Measurements from ENCODE around the gene CFAP74.

Gene CFAP74

GRCh38 chr1:1906185-1907097, 97.1 kb downstream of the CFAP74 start:
- Histone ChIP-seq H3K27ac (ENCODE audit: extremely low read depth, low read depth, low read length) (peak overlapping the region; percentile 82), H3K9me3 (ENCODE audit: control insufficient read depth, insufficient read depth, low read depth, low read length) (no peaks in the 10 kb centered on the region), H3K4me1 (ENCODE audit: control insufficient read depth, insufficient read depth, low read length) (no peaks in the 10 kb centered on the region; the same call in 1 of the 2 replicates), H3K4me3 (ENCODE audit: low read depth, low read length) (no peak overlapping the region), H3K36me3 (ENCODE audit: control insufficient read depth in 2 of 2, insufficient read depth in 1 of 2, low read length in 2 of 2) (no peaks in the 10 kb centered on the region)
- POLR2A ChIA-PET: interaction anchor here (0.7 to 1.9 kb wide), 3 partner anchors 10 to 48 kb away, joined by 3 to 9 read pairs (median 3); no protein-coding TSS in a partner anchor
- CTCF ChIA-PET: interaction anchor here (0.6 to 4.2 kb wide), 28 partner anchors 9 to 146 kb away, joined by 3 to 23 read pairs (median 4); no protein-coding TSS in a partner anchor
- TF ChIP-seq ZXDB (tag by site-specific recombination; IDR thresholded peaks at IDR 0.05) (peak; percentile 44; the same call in 1 of the 2 replicates), ZNF280D (tag by site-specific recombination; IDR thresholded peaks at IDR 0.05) (no peak), ZNF677 (tag by site-specific recombination; IDR thresholded peaks at IDR 0.05) (no peak), KLF7 (tag by site-specific recombination; IDR thresholded peaks at IDR 0.05; ENCODE audit: borderline replicate concordance) (no peak; the same call in 1 of the 2 replicates), ZNF449 (tag by site-specific recombination; IDR thresholded peaks at IDR 0.05) (peak; percentile 93), ZNF654 (tag by site-specific recombination; IDR thresholded peaks at IDR 0.05; ENCODE audit: low read depth) (peak; percentile 80), KLF8 (tag by site-specific recombination; IDR thresholded peaks at IDR 0.05) (peak; percentile 49; the same call in 1 of the 2 replicates), ZNF146 (tag by site-specific recombination; IDR thresholded peaks at IDR 0.05) (no peak), ZNF560 (tag by site-specific recombination; IDR thresholded peaks at IDR 0.05; ENCODE audit: borderline replicate concordance) (no peak), ZNF629 (tag by site-specific recombination; IDR thresholded peaks at IDR 0.05) (peak; percentile 34; the same call in 1 of the 2 replicates), PATZ1 (tag by site-specific recombination; IDR thresholded peaks at IDR 0.05) (0 out of 2 replicates have a peak, but pooled peaks have one; percentile 17), ZNF140 (tag by site-specific recombination; IDR thresholded peaks at IDR 0.05) (no peak), ZNF2 (tag by site-specific recombination; IDR thresholded peaks at IDR 0.05) (peak; percentile 83; the same call in 1 of the 2 replicates), ZBTB20 (tag by site-specific recombination; IDR thresholded peaks at IDR 0.05) (peak; percentile 45), ZNF585B (tag by site-specific recombination; IDR thresholded peaks at IDR 0.05) (0 out of 2 replicates have a peak, but pooled peaks have one; percentile 12), ZNF544 (tag by site-specific recombination; IDR thresholded peaks at IDR 0.05) (no peak), ZEB2 (tag by site-specific recombination; IDR thresholded peaks at IDR 0.05) (peak; percentile 46; the same call in 1 of the 2 replicates), ZNF530 (tag by site-specific recombination; IDR thresholded peaks at IDR 0.05; ENCODE audit: low read depth) (no peak), SCRT2 (tag by site-specific recombination; IDR thresholded peaks at IDR 0.05) (peak; percentile 18; the same call in 1 of the 2 replicates), ZNF391 (tag by site-specific recombination; IDR thresholded peaks at IDR 0.05; ENCODE audit: borderline replicate concordance, low read depth) (peak; percentile 45; the same call in 1 of the 2 replicates), ZNF211 (tag by site-specific recombination; IDR thresholded peaks at IDR 0.05; ENCODE audit: low read depth) (no peak), HIC1 (tag by site-specific recombination; IDR thresholded peaks at IDR 0.05) (no peak), ZNF292 (tag by site-specific recombination; IDR thresholded peaks at IDR 0.05; ENCODE audit: borderline replicate concordance, low read depth) (no peak), HOXC10 (CRISPR knock-in tag; IDR thresholded peaks at IDR 0.05) (no peak), ZNF248 (tag by site-specific recombination; IDR thresholded peaks at IDR 0.05) (no peak), PBX3 (CRISPR knock-in tag; IDR thresholded peaks at IDR 0.05) (no peak), KLF10 (tag by site-specific recombination; IDR thresholded peaks at IDR 0.05) (no peak)
